ENCODE data around the gene CFAP61. TPM values are rescaled to one million over a fixed set of nuclear protein-coding genes. Genes with fewer than 3 reads are reported as not detected.
"Not testable (repeated sequence)": the region's sequence is repeated elsewhere in the genome, so short reads cannot be mapped to it uniquely, and the experiment has no call there.

Gene CFAP61
- 0.40 TPM for total RNA-seq

DNA sequence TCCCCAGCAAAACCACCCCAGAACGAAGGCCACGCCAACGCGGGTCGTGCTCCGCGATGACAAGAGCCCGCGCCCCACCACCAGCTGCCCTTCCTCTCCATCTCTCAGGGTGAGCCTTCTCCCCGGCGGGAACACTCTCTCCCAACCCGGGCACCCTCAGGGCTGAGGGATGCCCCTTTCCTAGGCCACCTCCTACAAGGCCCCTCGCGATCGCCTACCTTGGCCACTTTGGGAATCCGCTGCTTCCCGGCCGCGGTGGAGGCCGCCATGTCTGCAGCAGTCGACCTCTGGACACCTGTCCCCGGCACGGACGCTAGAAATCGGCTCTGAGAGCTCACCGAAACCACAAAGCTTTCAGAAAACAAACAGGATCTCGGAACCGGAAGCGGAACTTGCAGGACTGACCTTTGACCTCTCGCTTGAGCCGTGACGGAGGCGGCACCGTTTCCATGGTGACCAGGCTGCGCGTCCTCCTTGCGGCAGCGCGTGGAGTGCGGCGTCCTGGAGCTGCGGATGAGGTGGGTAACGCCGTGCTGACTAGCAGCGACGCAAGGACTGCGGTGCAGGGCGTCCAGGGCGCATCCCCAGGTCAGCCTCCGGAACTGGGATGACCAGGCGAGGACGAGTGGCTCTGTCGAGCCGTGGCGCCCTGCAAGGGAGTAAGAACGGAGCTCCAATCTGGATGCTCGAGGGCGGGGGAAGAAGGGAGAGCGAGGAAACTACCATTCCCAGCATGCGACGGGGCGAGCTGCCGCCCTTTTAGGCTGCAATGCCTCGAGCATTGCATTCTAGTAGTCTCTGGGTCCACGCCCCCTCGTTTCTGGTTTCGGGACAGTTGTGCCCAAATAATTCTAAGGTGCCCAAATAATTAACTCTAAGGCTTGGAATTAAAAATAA is at the start of gene CFAP61, which contains the start of gene CRNKL1:
Gene CFAP61 (plus strand): TSS at position 459 of the 897 bp plus-strand sequence. CDS start 4,122 bp downstream, outside the sequence.
Gene CRNKL1 (minus strand): TSS at position 393 of the 897 bp plus-strand sequence. CDS start 124 bp downstream, at position 269.
- intact Hi-C loops (cut with DNase I): no loop called here
- DNase-seq (ENCODE audit: low spot score): peak; percentile 99
- peak; percentile 99 for ATAC-seq

DNA sequence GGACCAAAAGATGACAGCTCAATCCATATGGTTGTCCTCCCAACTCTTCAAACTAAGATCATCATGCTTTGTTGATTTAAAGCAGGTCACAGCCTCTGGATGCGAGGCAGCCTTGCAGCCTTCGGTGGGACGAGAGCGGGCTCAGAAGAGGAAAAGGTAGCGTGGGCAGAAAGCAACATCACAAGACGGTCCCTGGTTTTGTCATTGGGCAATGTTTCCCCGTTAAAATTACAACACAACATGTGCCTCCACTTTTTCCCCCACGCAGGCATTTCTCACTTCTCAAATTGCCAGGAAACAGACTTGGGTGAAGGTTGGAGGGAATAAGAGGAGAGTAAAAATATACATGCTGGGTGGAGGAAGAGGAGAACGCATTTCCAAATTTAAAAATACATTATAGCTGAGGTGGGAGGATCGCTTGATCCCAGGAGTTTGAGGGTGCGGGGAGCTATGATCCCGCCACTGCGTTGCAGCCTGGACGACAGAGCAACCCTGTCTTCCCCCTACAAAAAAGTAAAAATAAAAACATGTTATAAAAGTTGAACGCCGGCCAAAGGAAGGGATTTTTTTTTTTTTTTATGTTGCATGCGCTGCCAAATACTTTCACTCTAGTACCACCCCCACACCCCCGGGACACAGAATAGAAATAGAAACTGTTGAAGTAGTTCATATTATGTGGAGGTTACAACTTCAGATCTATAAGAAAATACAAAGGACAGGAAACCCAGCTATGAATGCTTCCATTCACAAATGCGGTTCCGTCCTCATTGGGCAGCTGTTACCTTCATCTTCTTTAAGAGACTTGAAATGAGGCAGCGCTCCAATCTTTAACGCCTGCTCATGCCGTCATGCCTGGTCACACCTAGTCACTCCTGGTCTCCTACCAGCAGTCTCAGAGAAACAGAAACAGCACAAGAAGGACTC is 49.0 kb upstream of the CFAP61 start:
- intact Hi-C loops (cut with DNase I): no loop called here
- peak; percentile 84 for ATAC-seq
- no peak for DNase-seq (ENCODE audit: low spot score)

DNA sequence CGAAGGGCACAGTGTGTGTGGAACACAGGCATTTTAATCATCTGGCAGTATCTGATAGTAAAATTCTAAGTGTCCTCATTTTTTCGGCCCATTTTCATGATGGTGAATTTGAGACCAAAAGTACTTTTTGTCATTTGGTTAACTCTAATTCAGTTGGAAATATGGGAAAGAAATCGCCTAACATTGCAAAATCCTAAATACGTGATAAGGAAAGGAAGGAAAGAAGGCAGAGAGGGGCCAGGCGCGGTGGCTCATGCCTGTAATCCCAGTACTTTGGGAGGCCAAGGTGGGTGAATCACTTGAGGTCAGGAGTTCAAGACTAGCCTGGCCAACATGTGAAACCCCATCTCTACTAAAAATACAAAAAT is 48.4 kb upstream of the CFAP61 start:
- DNase-seq (ENCODE audit: low spot score); intact Hi-C loops (cut with DNase I); ATAC-seq: not testable (repeated sequence)

- no peak for ATAC-seq
- DNase-seq (ENCODE audit: low spot score): no peak
- intact Hi-C loops (cut with DNase I): no loop called here
These were observed 47.0 kb upstream of the CFAP61 start for GRCh38 chr20:20005342-20005741.

GRCh38 chr20:20009784-20010253 is 42.5 kb upstream of the CFAP61 start:
- no peak for ATAC-seq
- intact Hi-C loops (cut with DNase I): loop anchor here (5.0 kb wide), 1 partner anchor 318 kb away; no protein-coding TSS in a partner anchor
- DNase-seq (ENCODE audit: low spot score): no peak

DNA sequence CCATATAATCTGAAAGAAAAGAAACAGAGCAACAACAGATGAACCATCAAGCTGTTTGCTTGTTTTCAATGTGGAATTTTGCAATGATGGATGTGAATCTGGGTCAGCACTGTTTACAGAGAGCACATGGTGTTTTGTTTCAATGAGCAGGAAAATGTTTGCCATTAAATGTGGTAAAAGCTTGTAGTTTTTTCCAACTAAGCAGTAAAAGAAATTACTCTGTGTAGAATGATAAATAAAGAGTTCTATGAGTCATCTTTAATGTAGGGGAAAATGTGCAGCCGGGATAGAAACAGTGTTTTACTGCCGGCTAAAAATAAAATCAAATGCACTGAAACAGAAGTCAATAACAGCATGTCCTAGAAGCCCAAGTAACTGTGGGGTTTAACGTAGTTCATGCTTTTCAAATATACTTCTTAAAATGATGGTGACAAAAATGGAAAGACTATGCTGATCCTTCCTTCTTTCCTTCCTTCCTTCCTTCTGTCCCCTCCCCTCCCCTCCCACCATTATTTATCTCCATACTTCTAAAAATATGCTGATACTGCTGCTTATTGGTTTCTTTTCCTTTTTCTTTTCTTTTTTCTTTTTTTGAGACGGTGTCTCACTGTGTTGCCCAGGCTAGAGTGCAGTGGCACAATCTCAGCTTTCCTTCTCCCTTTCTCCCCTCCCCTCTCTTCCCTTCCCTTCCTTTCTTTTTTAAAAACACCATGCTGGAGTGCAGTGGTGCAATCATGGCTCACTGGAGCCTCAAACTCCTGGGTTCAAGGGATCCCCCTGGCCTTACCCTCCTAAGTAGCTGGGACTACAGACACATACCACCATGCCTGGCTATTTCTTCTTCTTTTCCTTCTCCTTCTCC is 41.5 kb upstream of the CFAP61 start:
- DNase-seq (ENCODE audit: low spot score) (no peak), ATAC-seq (peak; percentile 70)
- intact Hi-C loops (cut with DNase I): loop anchor here (5.0 kb wide), 1 partner anchor 319 kb away; no protein-coding TSS in a partner anchor

DNA sequence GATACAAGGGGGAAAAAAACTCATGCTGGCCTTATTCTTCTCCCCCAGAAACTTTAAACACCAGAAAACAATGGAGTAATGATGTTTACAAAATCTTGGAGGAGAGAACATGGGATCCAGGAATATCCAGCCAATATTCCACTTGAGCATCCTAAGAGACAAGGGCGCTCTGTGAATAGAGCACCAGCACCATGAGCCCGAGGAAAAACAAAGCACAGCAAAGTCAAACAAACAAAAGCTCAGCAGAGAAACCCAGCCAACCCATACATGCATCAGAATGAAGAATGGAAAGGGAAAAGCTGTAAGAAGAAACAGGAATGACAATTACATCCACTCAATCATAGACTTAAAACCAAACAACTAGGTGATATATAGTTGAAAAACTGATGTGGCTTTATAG is 39.8 kb upstream of the CFAP61 start:
- ATAC-seq: no peak
- no peak for DNase-seq (ENCODE audit: low spot score)
- intact Hi-C loops (cut with DNase I): loop anchor here (5.0 kb wide), 1 partner anchor 320 kb away; no protein-coding TSS in a partner anchor

- DNase-seq (ENCODE audit: low spot score): no peak
- intact Hi-C loops (cut with DNase I): loop anchor here (5.0 kb wide), 1 partner anchor 322 kb away; no protein-coding TSS in a partner anchor
- ATAC-seq: no peak
These were observed 37.7 kb upstream of the CFAP61 start for GRCh38 chr20:20014659-20015058.

GRCh38 chr20:20017001-20017843 is 35.1 kb upstream of the CFAP61 start, which contains the start of gene NAA20:
NAA20 (plus strand) TSS chr20:20017362; CDS start chr20:20017397, 35 bp downstream.
- intact Hi-C loops (cut with DNase I): no loop called here
- DNase-seq (ENCODE audit: low spot score) (peak; percentile 96), ATAC-seq (peak; percentile 100)

- intact Hi-C loops (cut with DNase I): no loop called here
- ATAC-seq: no peak
- DNase-seq (ENCODE audit: low spot score): no peak
These were observed 34.5 kb upstream of the CFAP61 start for GRCh38 chr20:20017844-20018185.

- ATAC-seq: no peak
- DNase-seq (ENCODE audit: low spot score): no peak
- intact Hi-C loops (cut with DNase I): no loop called here
These were observed 34.0 kb upstream of the CFAP61 start for GRCh38 chr20:20018366-20018765.

- no peak for ATAC-seq
- no peak for DNase-seq (ENCODE audit: low spot score)
- intact Hi-C loops (cut with DNase I): no loop called here
These were observed 33.2 kb upstream of the CFAP61 start for GRCh38 chr20:20019123-20019522.

DNA sequence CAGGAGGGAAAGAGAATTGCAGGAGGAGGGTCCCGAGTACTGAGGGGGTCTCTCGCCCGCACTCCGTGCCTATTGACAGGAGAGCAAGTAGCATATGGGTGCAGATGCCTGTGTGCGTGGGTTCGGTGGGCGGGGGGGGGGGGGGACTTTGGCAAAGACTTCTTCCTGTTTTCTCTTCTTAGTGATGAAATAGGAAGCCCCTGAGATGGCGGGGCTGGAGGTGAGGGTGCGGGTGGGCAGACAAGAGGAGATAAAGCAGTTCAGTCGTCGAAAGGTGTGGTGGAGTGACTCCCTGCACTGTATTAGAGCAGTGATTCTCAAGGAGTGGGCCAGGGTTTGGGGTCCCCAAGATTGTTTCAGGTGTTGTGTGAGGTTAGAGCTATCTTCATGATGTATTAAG is 31.4 kb upstream of the CFAP61 start:
- DNase-seq (ENCODE audit: low spot score) (no peak), ATAC-seq (no peak)
- intact Hi-C loops (cut with DNase I): no loop called here

GRCh38 chr20:20021835-20022234 is 30.5 kb upstream of the CFAP61 start:
- ATAC-seq (no peak), DNase-seq (ENCODE audit: low spot score) (no peak)
- intact Hi-C loops (cut with DNase I): no loop called here

DNA sequence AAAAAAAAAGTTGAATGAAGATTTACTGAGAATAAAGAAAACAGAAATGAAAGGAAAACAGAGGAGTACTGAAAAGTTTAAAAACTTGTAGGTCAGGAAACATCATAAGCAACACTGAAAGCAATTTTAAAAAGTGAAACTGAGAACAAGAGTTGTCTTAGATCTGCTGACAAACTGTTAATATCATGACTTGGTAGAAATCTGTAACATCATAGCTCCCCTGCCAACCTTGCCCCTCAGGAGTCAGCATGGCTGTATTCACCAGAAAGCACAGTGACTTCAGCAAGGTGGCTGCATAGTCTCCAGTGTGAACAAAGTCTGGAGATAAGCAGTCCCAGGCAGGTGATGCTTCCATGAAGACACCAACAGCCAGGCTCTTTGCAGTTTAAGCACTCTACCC is 29.8 kb upstream of the CFAP61 start:
- DNase-seq (ENCODE audit: low spot score) (no peak), ATAC-seq (no peak)
- intact Hi-C loops (cut with DNase I): no loop called here

DNA sequence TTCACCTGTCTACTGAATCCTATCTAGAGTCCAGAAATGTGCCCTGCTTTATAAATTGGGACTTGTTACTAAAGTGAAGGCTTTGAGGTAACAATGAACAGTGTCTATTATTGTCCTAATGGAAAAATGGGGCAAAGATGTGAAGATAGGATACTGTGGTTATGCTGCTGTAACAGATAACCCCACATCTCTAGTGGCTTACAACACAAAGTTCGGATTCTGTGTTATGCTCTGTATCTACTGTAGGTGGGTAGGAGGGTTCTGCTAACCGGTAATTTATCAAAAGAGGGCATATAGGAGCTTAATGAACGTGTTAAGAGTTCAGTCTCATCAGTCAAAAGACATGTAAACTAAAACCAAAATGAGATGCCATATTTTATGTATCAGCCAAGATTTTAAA is 28.9 kb upstream of the CFAP61 start:
- intact Hi-C loops (cut with DNase I): no loop called here
- ATAC-seq (no peak), DNase-seq (ENCODE audit: low spot score) (no peak)

DNA sequence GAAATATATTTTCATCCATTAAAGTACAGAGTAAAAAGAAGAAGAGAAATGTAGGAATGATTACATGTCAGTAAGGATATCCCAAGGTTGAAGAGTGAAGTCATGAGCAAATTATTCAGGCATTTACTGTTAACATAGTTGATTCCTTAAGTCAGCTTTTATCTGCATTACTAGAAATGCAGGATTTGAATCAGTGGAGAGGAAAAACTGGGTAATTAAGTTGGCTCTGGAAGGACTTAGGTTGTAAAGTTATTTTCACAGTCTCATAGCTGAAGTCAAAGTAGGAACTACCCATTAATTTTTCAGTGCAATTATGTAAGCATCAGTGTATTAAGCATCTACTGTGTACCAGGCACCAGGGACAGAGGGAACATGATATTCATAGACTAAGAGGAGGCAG is 27.4 kb upstream of the CFAP61 start:
- intact Hi-C loops (cut with DNase I): no loop called here
- ATAC-seq (no peak), DNase-seq (ENCODE audit: low spot score) (no peak)

- no peak for ATAC-seq
- intact Hi-C loops (cut with DNase I): no loop called here
- no peak for DNase-seq (ENCODE audit: low spot score)
These were observed 25.0 kb upstream of the CFAP61 start for GRCh38 chr20:20027284-20027683.
